Spinal cord (tissue), 10 donors: ENCODE results near the gene ARL3. TPM values are rescaled to one million over a fixed set of nuclear protein-coding genes. Genes with fewer than 3 reads are reported as not detected.
A peak's percentile ranks its signal among the peaks of the same experiment; 100 is the strongest.

ENCODE experiments used
- DNase-seq, 6 donors: peaks; one replicate each; pipeline versions ENCODE4 v3.0.0 to v3.0.0-alpha.2; 2013 to 2015; ENCODE audit warnings: low spot score in 6 of 6, low read depth in 4 of 6
- H3K27ac ChIP-seq: one replicate; pipeline ENCODE4 v1.5.1; 2013; ENCODE audit warnings: low read depth, low read length, control low read depth
- H3K27me3 ChIP-seq: one replicate; pipeline ENCODE4 v1.6.1; 2013; ENCODE audit warnings: low read length; ENCODE audit not compliant: control insufficient read depth, insufficient read depth
- H3K36me3 ChIP-seq: one replicate; pipeline ENCODE4 v1.6.1; 2013; ENCODE audit warnings: low read length; ENCODE audit not compliant: control insufficient read depth, insufficient read depth
- H3K4me1 ChIP-seq: one replicate; pipeline ENCODE4 v1.6.1; 2013; ENCODE audit warnings: low read length; ENCODE audit not compliant: control insufficient read depth, insufficient read depth
- H3K4me3 ChIP-seq: one replicate; pipeline ENCODE4 v1.5.1; 2013; ENCODE audit warnings: low read depth, low read length, control low read depth
- H3K9me3 ChIP-seq: one replicate; pipeline ENCODE4 v1.6.1; 2013; ENCODE audit warnings: low read length; ENCODE audit not compliant: control insufficient read depth, insufficient read depth
- WGBS: methylation state at CpG from one replicate; pipeline ENCODE4 v1.1.5; 2013; ENCODE audit warnings: missing lambda C conversion rate; ENCODE audit not compliant: insufficient coverage; 5-methylcytosine and 5-hydroxymethylcytosine counted together
- polyA plus RNA-seq, 2 donors: library from polyadenylated mRNA; unstranded; fragments of 120-200 nt; gene quantifications; one replicate each; pipeline ENCODE4 v1.2.1, GENCODE V29; 2013; ENCODE audit not compliant: insufficient read length in 2 of 2
- total RNA-seq, 2 donors: library from RNA; depleted of rRNA in 1 of 2; stranded (reverse); fragments of 120-200 nt in 1 of 2; fragments of >200 nt in 1 of 2; gene quantifications; one replicate each; pipeline versions ENCODE4 v1.2.3 to v1.2.4, GENCODE V29; 2013 to 2014
- donor health status: healthy.

ARL3 gene
- total and polyA plus RNA-seq, 4 donors, result 22.6 to 61.1 (median 40.6) TPM

DNA sequence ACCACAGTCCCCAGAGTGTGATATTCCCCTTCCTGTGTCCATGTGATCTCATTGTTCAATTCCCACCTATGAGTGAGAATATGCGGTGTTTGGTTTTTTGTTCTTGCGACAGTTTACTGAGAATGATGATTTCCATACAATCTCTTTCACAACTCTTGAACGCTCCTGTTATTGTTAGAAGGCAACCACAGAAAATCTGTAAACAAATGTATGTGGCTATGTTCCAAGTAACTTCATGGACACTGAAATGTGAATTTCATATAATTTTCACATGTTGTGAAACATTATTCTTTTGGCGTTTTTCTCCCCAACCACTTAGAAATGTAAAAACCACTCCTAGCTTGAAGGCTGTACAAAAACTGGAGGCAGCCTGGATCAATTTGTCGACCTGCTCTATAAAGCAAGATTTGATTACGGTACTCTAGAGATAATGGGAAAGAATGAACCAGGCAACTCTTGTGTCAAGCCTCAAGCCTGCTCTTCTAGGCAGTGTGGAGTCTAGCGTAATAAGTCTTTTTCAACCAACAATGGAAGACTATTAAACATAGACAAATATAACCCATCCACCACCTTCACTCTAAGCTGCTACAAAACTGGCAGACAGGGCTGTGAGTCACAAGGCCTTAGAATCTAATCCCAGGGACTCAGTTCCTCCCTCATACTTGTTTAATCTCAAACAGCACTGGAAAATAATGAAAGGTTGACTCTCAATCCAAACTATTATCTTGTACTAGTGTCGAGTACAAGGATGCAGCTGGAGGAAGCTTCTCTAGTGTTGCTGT is 22.7 kb downstream of the ARL3 start:
- no peaks in the 10 kb centered on the region for H3K4me1 ChIP-seq
- H3K27ac ChIP-seq, result no peak overlapping the region
- no peaks in the 10 kb centered on the region for H3K27me3 ChIP-seq
- WGBS, result 93% methylated on average over 3 of the region's 8 CpGs
- DNase-seq, result no peak
- H3K36me3 ChIP-seq, result peaks cover 43% of the 10 kb centered on the region
- H3K9me3 ChIP-seq, result no peaks in the 10 kb centered on the region
- no peak overlapping the region for H3K4me3 ChIP-seq

DNA sequence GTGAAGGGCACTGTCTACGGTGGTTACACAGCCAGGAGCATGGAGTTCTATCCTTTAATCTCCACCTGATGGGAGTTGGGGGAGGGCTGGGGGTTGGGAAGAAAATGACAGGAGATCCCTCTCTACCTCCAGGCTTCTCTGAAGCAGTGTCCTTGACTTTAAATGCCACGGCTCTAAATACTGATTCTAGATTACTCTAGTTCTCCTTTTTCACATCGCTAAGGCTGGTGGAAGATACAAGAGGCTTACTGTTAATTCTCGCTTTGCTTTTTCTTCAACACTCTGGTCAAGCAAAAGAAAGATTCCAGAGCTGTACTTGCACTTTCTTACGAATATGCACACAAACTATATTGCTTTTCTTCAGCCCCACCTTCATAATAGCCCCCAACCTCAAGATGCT is 30.5 kb downstream of the ARL3 start:
- H3K27ac ChIP-seq, result no peak overlapping the region
- H3K9me3 ChIP-seq, result no peaks in the 10 kb centered on the region
- no peaks in the 10 kb centered on the region for H3K27me3 ChIP-seq
- no peak overlapping the region for H3K4me3 ChIP-seq
- H3K4me1 ChIP-seq, result peaks cover 11% of the 10 kb centered on the region
- DNase-seq, result no peak
- peaks cover 51% of the 10 kb centered on the region for H3K36me3 ChIP-seq
- WGBS, result 85% methylated on average over 2 of the region's 5 CpGs

DNA sequence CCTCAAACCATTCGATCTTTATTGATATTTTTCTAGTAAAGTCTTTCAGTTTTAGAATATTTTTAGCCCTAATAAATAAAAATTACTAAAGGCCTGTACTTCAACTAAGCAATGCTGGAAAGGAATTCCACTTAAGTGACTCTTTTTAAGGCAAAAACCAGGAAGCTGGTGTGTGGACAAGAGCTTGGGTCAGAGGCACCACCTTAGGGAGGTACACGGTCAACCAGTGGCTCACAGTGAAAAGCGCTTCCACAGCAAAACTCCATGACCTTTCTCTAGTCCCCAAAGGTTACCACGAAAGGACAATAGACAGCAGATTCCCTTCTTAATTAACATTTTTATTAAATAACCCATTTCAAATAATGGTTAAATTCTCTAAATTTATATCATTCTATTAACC is 31.2 kb downstream of the ARL3 start:
- no peaks in the 10 kb centered on the region for H3K9me3 ChIP-seq
- peaks cover 48% of the 10 kb centered on the region for H3K36me3 ChIP-seq
- WGBS, result no CpG with 5 or more reads among the region's 4 CpGs
- peaks cover 16% of the 10 kb centered on the region for H3K4me1 ChIP-seq
- no peaks in the 10 kb centered on the region for H3K27me3 ChIP-seq
- no peak overlapping the region for H3K4me3 ChIP-seq
- no peak for DNase-seq
- no peak overlapping the region for H3K27ac ChIP-seq

DNA sequence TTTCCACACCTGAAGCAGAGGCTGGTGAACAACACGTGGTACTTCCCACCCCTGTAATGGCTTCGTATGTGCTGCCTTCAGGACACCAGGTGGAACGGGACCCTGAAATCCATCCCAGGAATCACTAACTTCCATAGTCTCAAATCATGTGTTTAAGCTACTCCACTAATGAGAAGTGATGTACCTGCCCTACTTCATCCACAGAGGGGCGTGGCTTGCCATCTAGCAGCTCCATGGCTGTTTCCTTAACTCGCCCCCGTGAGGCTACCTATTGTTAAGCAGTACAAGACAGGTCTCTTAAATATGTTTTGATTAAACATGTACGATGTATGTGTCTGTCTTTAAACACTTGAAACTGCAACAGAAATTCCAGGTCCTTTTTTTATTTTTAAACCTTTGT is 31.8 kb downstream of the ARL3 start:
- H3K9me3 ChIP-seq, result no peaks in the 10 kb centered on the region
- no peaks in the 10 kb centered on the region for H3K27me3 ChIP-seq
- H3K27ac ChIP-seq, result no peak overlapping the region
- WGBS, result 82% methylated on average over 4 of the region's 7 CpGs
- H3K36me3 ChIP-seq, result peaks cover 47% of the 10 kb centered on the region
- no peak for DNase-seq
- H3K4me1 ChIP-seq, result peaks cover 22% of the 10 kb centered on the region
- H3K4me3 ChIP-seq, result no peak overlapping the region

DNA sequence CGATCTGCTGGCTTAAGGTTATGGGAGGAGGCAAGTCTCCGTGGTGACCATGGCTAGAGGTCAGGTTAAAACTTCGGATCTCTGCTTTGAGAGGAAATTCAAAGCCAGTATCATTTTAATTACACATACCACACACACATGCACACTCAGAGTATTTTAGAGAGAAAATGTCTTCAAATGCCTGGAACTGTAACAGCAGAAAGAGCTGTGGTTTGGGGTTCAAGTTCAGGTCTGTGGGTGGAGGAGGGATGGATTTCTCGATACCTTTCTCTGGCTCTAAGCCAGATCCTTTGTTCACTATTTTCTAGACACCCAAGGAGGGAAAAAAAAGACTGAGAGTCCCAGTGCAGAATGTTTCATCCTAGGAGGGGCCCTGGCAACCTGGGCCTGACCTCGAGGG is 32.5 kb downstream of the ARL3 start:
- no peak overlapping the region for H3K4me3 ChIP-seq
- peaks cover 43% of the 10 kb centered on the region for H3K36me3 ChIP-seq
- H3K27me3 ChIP-seq, result no peaks in the 10 kb centered on the region
- peaks cover 29% of the 10 kb centered on the region for H3K4me1 ChIP-seq
- DNase-seq, result no peak
- H3K9me3 ChIP-seq, result no peaks in the 10 kb centered on the region
- WGBS, result 100% methylated on average over 1 of the region's 5 CpGs
- H3K27ac ChIP-seq, result no peak overlapping the region

DNA sequence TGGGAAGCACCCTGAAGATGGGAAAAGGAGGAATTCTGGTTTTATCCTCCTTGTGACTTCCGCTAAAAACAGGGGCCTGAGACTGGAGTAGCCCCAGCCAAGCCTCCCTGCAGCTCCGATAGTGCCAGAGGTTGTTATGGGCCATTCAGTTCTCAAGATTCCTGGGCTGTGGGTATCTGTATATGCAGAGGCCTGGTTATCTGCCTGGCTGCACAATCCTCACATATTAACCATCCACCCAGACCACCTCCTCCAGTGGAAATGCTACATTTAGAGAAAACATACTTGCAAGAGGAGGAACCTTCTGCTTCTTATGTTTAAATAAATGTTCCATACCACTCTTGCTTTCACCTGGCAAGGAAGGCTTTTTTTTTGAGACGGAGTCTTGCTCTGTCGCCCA is 34.6 kb downstream of the ARL3 start:
- Histone ChIP-seq H3K4me1 (peaks cover 48% of the 10 kb centered on the region), H3K4me3 (no peak overlapping the region), H3K36me3 (peaks cover 27% of the 10 kb centered on the region), H3K27me3 (no peaks in the 10 kb centered on the region), H3K27ac (peak overlapping the region; percentile 95), H3K9me3 (no peaks in the 10 kb centered on the region)
- DNase-seq, result no peak
- WGBS, result 92% methylated on average over 3 of the region's 4 CpGs

DNA sequence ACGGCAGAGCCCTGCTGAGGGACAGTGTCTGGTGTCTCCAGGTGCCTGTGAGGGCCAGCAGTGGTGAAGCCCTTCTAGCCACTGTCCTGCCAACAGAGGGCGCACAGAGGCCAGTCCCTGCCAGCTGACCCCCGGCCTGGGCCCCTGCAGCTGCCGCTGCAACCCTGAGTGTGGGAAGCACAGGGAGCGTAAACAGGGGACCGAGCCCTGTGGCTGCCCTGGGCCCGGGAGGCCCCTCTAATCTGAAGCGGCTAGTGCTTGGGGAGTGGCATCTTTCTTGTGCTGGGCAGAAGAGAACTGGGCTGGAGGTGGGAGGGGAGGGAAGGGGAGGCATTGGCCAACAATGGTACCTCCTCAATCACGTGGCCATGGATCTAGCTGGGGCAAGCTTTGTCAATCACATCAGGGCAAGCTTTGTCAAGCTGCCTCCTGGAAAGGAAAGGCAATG is 35.3 kb downstream of the ARL3 start:
- Histone ChIP-seq H3K27me3 (no peaks in the 10 kb centered on the region), H3K27ac (peak overlapping the region; percentile 95), H3K4me1 (peaks cover 55% of the 10 kb centered on the region), H3K4me3 (no peak overlapping the region), H3K9me3 (no peaks in the 10 kb centered on the region), H3K36me3 (peaks cover 26% of the 10 kb centered on the region)
- WGBS, result 7% methylated on average over 9 of the region's 9 CpGs
- peak in 2 of 6 donors; percentile 64 to 78 for DNase-seq

DNA sequence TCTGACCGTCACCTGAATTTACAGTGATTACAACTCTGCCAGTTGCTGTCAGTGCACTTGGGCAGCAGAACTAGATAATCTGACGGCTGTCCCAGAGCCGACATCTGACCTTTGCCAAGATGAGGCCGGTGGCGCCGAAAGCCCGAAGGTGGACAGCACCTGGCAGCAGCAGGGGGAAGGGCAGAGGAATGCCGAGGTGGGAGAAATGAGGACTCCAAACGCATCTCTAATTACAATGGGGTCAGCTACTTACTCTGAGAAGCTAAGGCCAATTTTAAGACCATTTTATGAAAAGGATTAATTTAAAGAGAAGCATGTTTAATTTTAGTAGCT is 36.2 kb downstream of the ARL3 start:
- peaks cover 26% of the 10 kb centered on the region for H3K36me3 ChIP-seq
- H3K9me3 ChIP-seq, result no peaks in the 10 kb centered on the region
- no peaks in the 10 kb centered on the region for H3K27me3 ChIP-seq
- WGBS, result 69% methylated on average over 8 of the region's 9 CpGs
- H3K4me1 ChIP-seq, result peaks cover 63% of the 10 kb centered on the region
- peak overlapping the region; percentile 95 for H3K27ac ChIP-seq
- H3K4me3 ChIP-seq, result no peak overlapping the region
- no peak for DNase-seq

DNA sequence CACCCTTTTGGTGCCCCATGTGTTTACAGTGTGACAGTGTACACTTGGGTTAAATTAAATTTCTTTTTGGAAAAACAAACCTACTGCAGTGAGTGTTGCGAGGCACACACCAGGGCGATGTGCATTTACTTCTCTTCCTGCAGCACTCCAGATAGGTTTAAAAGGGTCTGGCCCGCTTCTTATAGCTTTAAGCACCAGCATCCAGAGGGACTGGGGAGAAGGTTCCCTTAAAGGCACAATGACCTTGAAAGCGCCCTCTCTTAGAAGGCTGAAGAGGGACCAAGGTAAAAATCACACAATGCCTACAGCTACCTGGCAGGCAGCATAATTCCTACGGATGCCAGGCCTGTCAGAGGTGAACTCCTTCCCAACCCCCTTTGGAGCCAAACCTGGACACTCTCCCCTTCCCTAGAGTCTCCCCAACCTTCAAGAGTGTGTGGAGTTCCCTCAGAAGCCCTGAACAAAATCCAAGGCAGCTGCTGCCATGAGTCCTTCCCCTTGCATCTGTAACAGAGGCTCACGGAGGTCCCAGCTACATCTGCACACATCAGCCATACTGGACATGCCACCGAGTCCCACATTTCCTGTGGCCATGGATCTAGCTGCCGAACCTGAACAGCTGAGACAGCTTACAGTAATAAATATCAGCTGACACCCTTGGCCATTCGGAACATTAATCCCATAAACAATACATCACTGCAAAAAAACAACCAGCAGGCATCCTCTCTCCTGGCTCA is 36.7 kb downstream of the ARL3 start:
- Histone ChIP-seq H3K4me3 (no peak overlapping the region), H3K36me3 (peaks cover 26% of the 10 kb centered on the region), H3K27me3 (no peaks in the 10 kb centered on the region), H3K4me1 (peaks cover 68% of the 10 kb centered on the region), H3K27ac (peak overlapping the region; percentile 95), H3K9me3 (no peaks in the 10 kb centered on the region)
- peak in 1 of 6 donors; percentile 55 for DNase-seq
- WGBS, result 56% methylated on average over 7 of the region's 9 CpGs
